GM23248 (cell line): ENCODE results near the gene WIPF2.

Experiments
- EZH2 ChIP-seq: fragments of 200-600 bp; sonication (generic); IDR thresholded peaks from 2 replicates; pipeline ENCODE4 v1.6.1; 2018; ENCODE audit warnings: antibody characterized with exemption, mild to moderate bottlenecking; ENCODE audit not compliant: insufficient read depth, poor library complexity, severe bottlenecking
- EZH2phosphoT487 ChIP-seq: fragments of 200-600 bp; sonication (generic); IDR thresholded peaks from 2 replicates; pipeline ENCODE4 v1.6.1; 2018; ENCODE audit warnings: antibody characterized with exemption, moderate library complexity, mild to moderate bottlenecking, low read depth; ENCODE audit not compliant: insufficient read depth

- TF ChIP-seq EZH2 (no peak), EZH2phosphoT487 (no peak)
These were observed 78.4 kb downstream of the WIPF2 start for GRCh38 chr17:40297511-40297910.
